ENCODE measurements around the gene CACNB2.

GRCh38 chr10:18290651-18291313 lies 150.6 kb downstream of the CACNB2 start:
- TF ChIP-seq CTCF (CRISPR knock-in tag; IDR thresholded peaks at IDR 0.05) = no peak
- TF ChIP-seq ZSCAN30 (CRISPR knock-in tag; IDR thresholded peaks at IDR 0.05) = no peak
